ENCODE measurements around the gene PDGFA.

Gene PDGFA

GRCh38 chr7:484356-485101 lies 35.1 kb downstream of the PDGFA start:
- no peak for DNase-seq

GRCh38 chr7:483656-484355 lies 35.8 kb downstream of the PDGFA start:
- no peak for DNase-seq

- DNase-seq = no peak
Measured at GRCh38 chr7:482521-483083, 37.0 kb downstream of the PDGFA start.

- DNase-seq = no peak
Measured at GRCh38 chr7:481219-481930, 38.3 kb downstream of the PDGFA start.

GRCh38 chr7:480531-481218 lies 39.0 kb downstream of the PDGFA start:
- DNase-seq = no peak

- DNase-seq = no peak
Measured at GRCh38 chr7:479948-480499, 39.6 kb downstream of the PDGFA start.

GRCh38 chr7:479115-479947 lies 40.3 kb downstream of the PDGFA start:
- DNase-seq = no peak

GRCh38 chr7:477626-478220 lies 41.9 kb downstream of the PDGFA start:
- DNase-seq = no peak

- no peak for DNase-seq
Measured at GRCh38 chr7:476736-477360, 42.8 kb downstream of the PDGFA start.

GRCh38 chr7:475951-476441 lies 43.6 kb downstream of the PDGFA start:
- no peak for DNase-seq

- no peak for DNase-seq
Measured at GRCh38 chr7:475425-475728, 44.3 kb downstream of the PDGFA start.

- no peak for DNase-seq
Measured at GRCh38 chr7:474605-475424, 44.8 kb downstream of the PDGFA start.

- DNase-seq = no peak
Measured at GRCh38 chr7:473870-474604, 45.6 kb downstream of the PDGFA start.

- DNase-seq = no peak
Measured at GRCh38 chr7:473211-473734, 46.4 kb downstream of the PDGFA start.

- no peak for DNase-seq
Measured at GRCh38 chr7:472640-472957, 47.0 kb downstream of the PDGFA start.

GRCh38 chr7:471866-472639 lies 47.6 kb downstream of the PDGFA start:
- no peak for DNase-seq

- no peak for DNase-seq
Measured at GRCh38 chr7:471191-471865, 48.3 kb downstream of the PDGFA start.

GRCh38 chr7:469563-469961 lies 50.1 kb downstream of the PDGFA start:
- DNase-seq = no peak

Data from NCI-H1436 (cell line).